Activated B cell treated with CpG ODN at 0.5 μM for 24 hours (primary cell): ENCODE measurements around the gene MAST2. TPM values are rescaled to one million over a fixed set of nuclear protein-coding genes. Genes with fewer than 3 reads are reported as not detected.
"Not testable (repeated sequence)": the region's sequence is repeated elsewhere in the genome, so short reads cannot be mapped to it uniquely, and the experiment has no call there.

Source experiments
- ATAC-seq: fragments of 200-7000 bp; cut with Tn5 transposase; one replicate; pipeline ENCODE4 v1.10.0; 2021; ENCODE audit warnings: low read depth, mild to moderate bottlenecking, moderate library complexity
- CTCF ChIA-PET: fragments of 350-600 bp; sonication (Branson Sonifier 250); formaldehyde crosslinking; loops from one replicate; lab custom pipeline; 2021; ENCODE audit warnings: antibody characterized with exemption; lab: Charles Lee
- POLR2A ChIA-PET: fragments of 350-600 bp; sonication (Branson Sonifier 250); formaldehyde crosslinking; loops from one replicate; lab custom pipeline; 2021; ENCODE audit warnings: antibody characterized with exemption; lab: Charles Lee
- DNase-seq: peaks from one replicate; pipeline ENCODE4 v3.0.0; 2022
- H3K27ac Mint-ChIP-seq: one replicate; pipeline ENCODE4 v1.8.0; 2020; ENCODE audit warnings: mixed read lengths
- H3K27me3 Mint-ChIP-seq: one replicate; pipeline ENCODE4 v1.8.0; 2021; ENCODE audit warnings: mixed read lengths
- H3K36me3 Mint-ChIP-seq: one replicate; pipeline ENCODE4 v1.8.0; 2021; ENCODE audit warnings: low read depth, mixed read lengths
- H3K4me1 Mint-ChIP-seq: one replicate; pipeline ENCODE4 v1.8.0; 2021; ENCODE audit warnings: mixed read lengths
- H3K4me3 Mint-ChIP-seq: one replicate; pipeline ENCODE4 v1.8.0; 2020; ENCODE audit warnings: mild to moderate bottlenecking, mixed read lengths
- H3K9me3 Mint-ChIP-seq: one replicate; pipeline ENCODE4 v1.8.0; 2020; ENCODE audit warnings: mixed read lengths
- intact Hi-C: fragments of 100-400 bp; cut with micrococcal nuclease; formaldehyde crosslinking; loops from one replicate; pipeline ENCODE4 v1.15.1; 2024
- total RNA-seq: library from RNA; stranded (reverse); gene quantifications from 2 replicates; pipeline ENCODE4 v1.2.3, GENCODE V29; 2022
- TF ChIP-seq, protein P1 (sequence below): fragments of 200-600 bp; IDR thresholded peaks from one replicate; pipeline ENCODE4 v1.8.0; 2022; ENCODE audit warnings: antibody characterized with exemption, mild to moderate bottlenecking

The MAST2 gene
- total RNA-seq, 1 donor from 2014 or later, result 20.9 TPM

DNA sequence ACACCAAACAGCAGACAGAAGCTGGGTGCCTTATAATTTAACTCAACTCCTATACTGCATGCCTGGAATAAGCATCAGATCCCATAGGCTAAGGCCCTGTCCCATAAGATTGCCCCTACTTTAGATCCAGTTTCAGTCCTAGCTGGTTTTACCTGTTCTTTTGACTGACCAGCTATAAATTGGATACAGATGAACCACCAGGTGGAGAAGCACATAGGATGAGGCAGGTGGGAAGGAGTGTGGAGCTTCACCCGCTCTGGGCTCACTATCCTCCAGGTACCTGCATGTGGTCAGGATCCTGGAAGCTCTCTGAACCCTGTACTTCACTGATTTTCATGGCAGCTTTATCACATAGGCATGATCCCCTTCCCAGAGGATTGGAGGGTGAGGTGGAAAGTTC lies 51.3 kb downstream of the MAST2 start:
- ChIA-PET CTCF (no interaction called here), POLR2A (no interaction called here)
- Mint-ChIP-seq H3K4me1 (no peaks in the 10 kb centered on the region), H3K9me3 (peaks cover 11% of the 10 kb centered on the region), H3K4me3 (no peak overlapping the region), H3K27ac (no peak overlapping the region), H3K27me3 (no peaks in the 10 kb centered on the region), H3K36me3 (peaks cover 6% of the 10 kb centered on the region)
- no peak for DNase-seq
- intact Hi-C loops, result no loop called here
- ATAC-seq, result no peak
- TF ChIP-seq, protein P1, sequence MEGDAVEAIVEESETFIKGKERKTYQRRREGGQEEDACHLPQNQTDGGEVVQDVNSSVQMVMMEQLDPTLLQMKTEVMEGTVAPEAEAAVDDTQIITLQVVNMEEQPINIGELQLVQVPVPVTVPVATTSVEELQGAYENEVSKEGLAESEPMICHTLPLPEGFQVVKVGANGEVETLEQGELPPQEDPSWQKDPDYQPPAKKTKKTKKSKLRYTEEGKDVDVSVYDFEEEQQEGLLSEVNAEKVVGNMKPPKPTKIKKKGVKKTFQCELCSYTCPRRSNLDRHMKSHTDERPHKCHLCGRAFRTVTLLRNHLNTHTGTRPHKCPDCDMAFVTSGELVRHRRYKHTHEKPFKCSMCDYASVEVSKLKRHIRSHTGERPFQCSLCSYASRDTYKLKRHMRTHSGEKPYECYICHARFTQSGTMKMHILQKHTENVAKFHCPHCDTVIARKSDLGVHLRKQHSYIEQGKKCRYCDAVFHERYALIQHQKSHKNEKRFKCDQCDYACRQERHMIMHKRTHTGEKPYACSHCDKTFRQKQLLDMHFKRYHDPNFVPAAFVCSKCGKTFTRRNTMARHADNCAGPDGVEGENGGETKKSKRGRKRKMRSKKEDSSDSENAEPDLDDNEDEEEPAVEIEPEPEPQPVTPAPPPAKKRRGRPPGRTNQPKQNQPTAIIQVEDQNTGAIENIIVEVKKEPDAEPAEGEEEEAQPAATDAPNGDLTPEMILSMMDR, result no peak

DNA sequence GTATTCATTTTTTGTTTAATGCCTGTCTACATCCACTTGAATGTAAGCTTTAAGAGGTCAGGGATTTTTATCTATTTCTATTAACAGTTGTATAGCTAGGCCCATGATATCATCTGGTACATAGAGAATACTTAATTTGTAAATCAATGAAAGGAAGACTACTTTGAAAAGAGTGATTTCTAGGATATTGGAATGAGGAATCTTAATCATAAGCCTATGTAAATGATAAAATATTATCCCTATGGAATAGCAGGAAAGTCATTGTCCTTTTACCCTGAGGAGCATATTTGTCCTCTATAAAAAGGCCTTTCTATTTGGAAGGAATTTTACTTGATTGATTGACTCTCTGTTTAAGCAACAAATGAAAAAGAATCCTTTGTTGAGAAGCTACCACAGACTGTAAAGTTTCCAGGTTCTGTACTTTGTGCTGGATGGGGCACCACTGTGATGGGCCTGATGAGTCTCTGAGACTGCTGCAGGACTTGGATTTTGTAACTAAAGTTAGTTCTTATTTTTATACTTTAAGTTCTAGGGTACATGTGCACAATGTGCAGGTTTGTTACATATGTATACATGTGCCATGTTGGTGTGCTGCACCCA lies 53.8 kb downstream of the MAST2 start:
- POLR2A ChIA-PET, result no interaction called here
- TF ChIP-seq, protein P1, result no peak
- no peaks in the 10 kb centered on the region for H3K27me3 Mint-ChIP-seq
- H3K27ac Mint-ChIP-seq, result no peak overlapping the region
- no peak for ATAC-seq
- no peaks in the 10 kb centered on the region for H3K36me3 Mint-ChIP-seq
- no peak for DNase-seq
- peaks cover 3% of the 10 kb centered on the region for H3K9me3 Mint-ChIP-seq
- H3K4me3 Mint-ChIP-seq, result no peak overlapping the region
- CTCF ChIA-PET, result no interaction called here
- intact Hi-C loops, result no loop called here
- H3K4me1 Mint-ChIP-seq, result no peaks in the 10 kb centered on the region

DNA sequence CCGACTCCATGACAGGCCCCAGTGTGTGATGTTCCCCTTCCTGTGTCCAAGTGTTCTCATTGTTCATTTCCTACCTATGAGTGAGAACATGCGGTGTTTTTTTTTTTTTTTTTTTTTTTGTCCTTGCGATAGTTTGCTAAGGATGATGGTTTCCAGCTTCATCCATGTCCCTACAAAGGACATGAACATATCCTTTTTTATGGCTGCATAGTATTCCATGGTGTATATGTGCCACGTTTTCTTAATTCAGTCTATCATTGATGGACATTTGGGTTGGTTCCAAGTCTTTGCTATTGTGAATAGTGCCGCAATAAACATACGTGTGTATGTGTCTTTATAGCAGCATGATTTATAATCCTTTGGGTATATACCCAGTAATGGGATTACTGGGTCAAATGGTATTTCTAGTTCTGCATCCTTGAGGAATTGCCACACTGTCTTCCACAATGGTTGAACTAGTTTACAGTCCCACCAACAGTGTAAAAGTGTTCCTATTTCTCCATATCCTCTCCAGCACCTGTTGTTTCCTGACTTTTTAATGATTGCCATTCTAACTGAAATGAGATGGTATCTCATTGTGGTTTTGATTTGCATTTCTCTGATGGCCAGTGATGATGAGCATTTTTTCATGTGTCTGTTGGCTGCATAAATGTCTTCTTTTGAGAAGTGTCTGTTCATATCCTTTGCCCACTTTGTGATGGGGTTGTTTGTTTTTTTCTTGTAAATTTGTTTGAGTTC lies 54.5 kb downstream of the MAST2 start:
- POLR2A ChIA-PET, H3K27me3 Mint-ChIP-seq, H3K4me1 Mint-ChIP-seq, ATAC-seq, H3K4me3 Mint-ChIP-seq, H3K36me3 Mint-ChIP-seq, H3K27ac Mint-ChIP-seq, intact Hi-C loops, CTCF ChIA-PET, DNase-seq, H3K9me3 Mint-ChIP-seq: not testable (repeated sequence)

DNA sequence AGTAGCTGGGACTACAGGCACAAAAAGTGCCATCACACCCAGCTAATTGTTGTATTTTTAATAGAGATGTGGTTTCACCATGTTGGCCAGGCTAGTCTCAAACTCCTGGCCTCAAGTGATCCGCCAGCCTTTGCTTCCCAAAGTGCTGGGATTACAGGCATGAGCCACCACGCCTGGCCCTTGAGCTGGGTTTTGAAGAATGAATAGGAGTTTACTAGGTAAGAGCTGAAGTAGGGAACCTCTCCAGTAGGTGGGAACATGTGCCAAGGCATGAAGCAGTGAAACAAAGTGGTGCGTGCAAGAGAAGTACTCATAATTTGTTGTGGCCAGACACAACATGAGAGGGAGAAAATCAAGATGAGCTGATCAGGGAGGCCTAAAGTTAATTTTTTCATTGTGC lies 55.8 kb downstream of the MAST2 start:
- no peak overlapping the region for H3K27ac Mint-ChIP-seq
- TF ChIP-seq, protein P1, result no peak
- no peak overlapping the region for H3K4me3 Mint-ChIP-seq
- H3K9me3 Mint-ChIP-seq, result peaks cover 3% of the 10 kb centered on the region
- ChIA-PET POLR2A (no interaction called here), CTCF (no interaction called here)
- DNase-seq (no peak), ATAC-seq (no peak)
- intact Hi-C loops, result no loop called here
- peaks cover 5% of the 10 kb centered on the region for H3K4me1 Mint-ChIP-seq
- H3K36me3 Mint-ChIP-seq, result no peaks in the 10 kb centered on the region
- H3K27me3 Mint-ChIP-seq, result no peaks in the 10 kb centered on the region

DNA sequence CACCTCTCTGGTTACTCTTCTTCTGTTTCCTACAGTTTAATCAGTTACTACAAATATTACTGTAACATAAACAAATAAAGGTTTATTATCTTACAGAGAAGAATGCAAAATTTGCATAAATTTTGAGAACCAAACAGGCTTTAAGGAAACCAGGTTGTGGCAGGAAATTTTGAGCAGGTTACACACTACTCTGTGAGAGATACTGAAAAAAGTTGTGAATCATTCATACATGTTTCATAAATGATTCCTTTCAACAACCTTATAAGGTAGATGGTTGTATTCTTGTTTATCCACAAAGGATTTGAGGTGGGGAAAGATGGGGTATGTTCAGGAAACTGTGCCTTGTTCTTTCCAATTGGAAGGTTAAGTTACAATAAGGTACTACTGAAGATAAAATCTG lies 58.6 kb downstream of the MAST2 start:
- ATAC-seq, result no peak
- peaks cover 3% of the 10 kb centered on the region for H3K9me3 Mint-ChIP-seq
- no peak for DNase-seq
- H3K27ac Mint-ChIP-seq, result no peak overlapping the region
- no peak overlapping the region for H3K4me3 Mint-ChIP-seq
- intact Hi-C loops, result no loop called here
- CTCF ChIA-PET, result no interaction called here
- peaks cover 5% of the 10 kb centered on the region for H3K4me1 Mint-ChIP-seq
- H3K36me3 Mint-ChIP-seq, result no peaks in the 10 kb centered on the region
- no peaks in the 10 kb centered on the region for H3K27me3 Mint-ChIP-seq
- TF ChIP-seq, protein P1, result no peak
- POLR2A ChIA-PET, result interaction anchor here (0.5 kb wide), 1 partner anchor 657 kb away, joined by 7 read pairs; no protein-coding TSS in a partner anchor
